Stimulated activated CD4-positive, alpha-beta T cell treated with anti-CD3 and anti-CD28 coated beads, TNF-alpha, amount 100 ng/mL, for 4 hours (primary cell): ENCODE results near the gene COL9A3.
A peak's percentile ranks its signal among the peaks of the same experiment; 100 is the strongest.
"Not testable (repeated sequence)": the region's sequence is repeated elsewhere in the genome, so short reads cannot be mapped to it uniquely, and the experiment has no call there.

ENCODE experiments used
- DNase-seq, 3 experiments: peaks; one replicate each; pipeline ENCODE4 v3.0.0-alpha.2; 2020; ENCODE audit warnings: low read depth in 3 of 3

COL9A3 gene

GRCh38 chr20:62856931-62857619, 40.2 kb downstream of the COL9A3 start:
- no peak for DNase-seq

- no peak for DNase-seq
Observed at GRCh38 chr20:62858058-62858830, 41.4 kb downstream of the COL9A3 start.

GRCh38 chr20:62859721-62860120, 42.9 kb downstream of the COL9A3 start:
- DNase-seq, result no peak

- DNase-seq, result no peak
Observed at GRCh38 chr20:62860391-62860923, 43.6 kb downstream of the COL9A3 start.

- peak; percentile 10 to 25 (median 18) for DNase-seq
Observed at GRCh38 chr20:62860924-62861691, 44.3 kb downstream of the COL9A3 start.

- DNase-seq, result peak; percentile 85 to 92 (median 90)
Observed at GRCh38 chr20:62861726-62862336, 45.0 kb downstream of the COL9A3 start, which contains the start of gene TCFL5. Gene TCFL5, minus strand, starts transcription at chr20:62861822. Its CDS starts 152 bp downstream, at chr20:62861670.

- no peak for DNase-seq
Observed at GRCh38 chr20:62864207-62864606, 47.4 kb downstream of the COL9A3 start.

- DNase-seq, result no peak
Observed at GRCh38 chr20:62872184-62872847, 55.5 kb downstream of the COL9A3 start.

GRCh38 chr20:62872862-62873261, 56.0 kb downstream of the COL9A3 start:
- no peak for DNase-seq

GRCh38 chr20:62873280-62873679, 56.4 kb downstream of the COL9A3 start:
- no peak for DNase-seq

GRCh38 chr20:62873681-62874031, 56.8 kb downstream of the COL9A3 start:
- DNase-seq, result not testable (repeated sequence)

GRCh38 chr20:62874964-62875344, 58.1 kb downstream of the COL9A3 start:
- DNase-seq, result no peak

GRCh38 chr20:62875419-62876361, 58.8 kb downstream of the COL9A3 start:
- no peak for DNase-seq

- DNase-seq, result no peak
Observed at GRCh38 chr20:62876501-62876901, 59.7 kb downstream of the COL9A3 start.

- no peak for DNase-seq
Observed at GRCh38 chr20:62876902-62877816, 60.3 kb downstream of the COL9A3 start.

GRCh38 chr20:62878244-62879038, 61.6 kb downstream of the COL9A3 start:
- DNase-seq, result no peak

GRCh38 chr20:62879275-62880146, 62.7 kb downstream of the COL9A3 start:
- no peak for DNase-seq
